ENCODE data around the gene LMAN1.

- TF ChIP-seq CTCF (conservative IDR thresholded peaks at IDR 0.05) (no peak), ZFX (IDR thresholded peaks at IDR 0.05) (no peak)
Observed at GRCh38 chr18:59353079-59353680, 5.9 kb downstream of the LMAN1 start.
